ENCODE data around the gene ZSCAN5A. TPM values are rescaled to one million over a fixed set of nuclear protein-coding genes. Genes with fewer than 3 reads are reported as not detected.

The ZSCAN5A gene, protein sequence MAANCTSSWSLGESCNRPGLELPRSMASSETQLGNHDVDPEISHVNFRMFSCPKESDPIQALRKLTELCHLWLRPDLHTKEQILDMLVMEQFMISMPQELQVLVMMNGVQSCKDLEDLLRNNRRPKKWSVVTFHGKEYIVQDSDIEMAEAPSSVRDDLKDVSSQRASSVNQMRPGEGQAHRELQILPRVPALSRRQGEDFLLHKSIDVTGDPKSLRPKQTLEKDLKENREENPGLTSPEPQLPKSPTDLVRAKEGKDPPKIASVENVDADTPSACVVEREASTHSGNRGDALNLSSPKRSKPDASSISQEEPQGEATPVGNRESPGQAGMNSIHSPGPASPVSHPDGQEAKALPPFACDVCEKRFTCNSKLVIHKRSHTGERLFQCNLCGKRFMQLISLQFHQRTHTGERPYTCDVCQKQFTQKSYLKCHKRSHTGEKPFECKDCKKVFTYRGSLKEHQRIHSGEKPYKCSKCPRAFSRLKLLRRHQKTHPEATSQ
- 1.4 and 5.4 TPM in 2 replicates for total RNA-seq

DNA sequence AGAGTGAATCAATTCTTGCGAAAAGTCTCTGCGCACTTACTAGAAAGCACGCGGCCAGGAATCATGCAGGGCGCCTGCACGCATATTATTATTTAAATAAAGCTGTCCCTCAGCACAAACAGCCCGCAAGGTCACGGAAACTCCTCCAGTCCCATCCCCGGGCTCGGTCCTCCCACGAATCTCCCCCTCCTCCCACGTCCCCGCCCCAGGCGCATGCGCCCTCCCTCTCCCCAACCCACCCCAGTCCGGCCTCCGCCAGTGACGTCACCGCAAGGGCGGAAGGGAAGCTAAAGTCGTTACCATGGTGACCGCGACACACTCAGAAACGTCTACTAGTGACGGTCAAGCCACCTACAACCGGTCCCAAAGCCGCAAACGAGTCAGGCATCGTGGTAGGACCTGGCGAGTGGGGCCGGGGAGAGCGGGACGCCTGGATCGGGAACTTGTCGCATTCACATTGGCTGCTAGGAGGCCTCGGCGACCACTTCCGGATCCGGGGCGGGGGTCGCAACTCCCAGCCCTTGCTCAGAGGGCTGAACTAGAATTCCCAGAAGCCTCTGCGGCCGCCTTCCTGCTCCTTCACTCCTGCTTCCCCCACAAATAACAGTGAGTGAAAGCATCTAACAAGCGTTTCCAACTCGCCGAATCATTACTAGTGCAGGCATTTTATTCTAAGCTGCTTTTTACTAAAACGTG, at the start of gene ZSCAN5A:
TSS of gene ZSCAN5A (minus strand) at position 459 of the 696 bp plus-strand sequence. CDS start 89,793 bp downstream, outside the sequence.
- H3K4me3 ChIP-seq (ENCODE audit: low read depth, low read length): peak within 1 kb of the TSS; percentile 69
- TF ChIP-seq, protein P1, sequence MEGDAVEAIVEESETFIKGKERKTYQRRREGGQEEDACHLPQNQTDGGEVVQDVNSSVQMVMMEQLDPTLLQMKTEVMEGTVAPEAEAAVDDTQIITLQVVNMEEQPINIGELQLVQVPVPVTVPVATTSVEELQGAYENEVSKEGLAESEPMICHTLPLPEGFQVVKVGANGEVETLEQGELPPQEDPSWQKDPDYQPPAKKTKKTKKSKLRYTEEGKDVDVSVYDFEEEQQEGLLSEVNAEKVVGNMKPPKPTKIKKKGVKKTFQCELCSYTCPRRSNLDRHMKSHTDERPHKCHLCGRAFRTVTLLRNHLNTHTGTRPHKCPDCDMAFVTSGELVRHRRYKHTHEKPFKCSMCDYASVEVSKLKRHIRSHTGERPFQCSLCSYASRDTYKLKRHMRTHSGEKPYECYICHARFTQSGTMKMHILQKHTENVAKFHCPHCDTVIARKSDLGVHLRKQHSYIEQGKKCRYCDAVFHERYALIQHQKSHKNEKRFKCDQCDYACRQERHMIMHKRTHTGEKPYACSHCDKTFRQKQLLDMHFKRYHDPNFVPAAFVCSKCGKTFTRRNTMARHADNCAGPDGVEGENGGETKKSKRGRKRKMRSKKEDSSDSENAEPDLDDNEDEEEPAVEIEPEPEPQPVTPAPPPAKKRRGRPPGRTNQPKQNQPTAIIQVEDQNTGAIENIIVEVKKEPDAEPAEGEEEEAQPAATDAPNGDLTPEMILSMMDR (conservative IDR thresholded peaks at IDR 0.05; ENCODE audit: low read depth, low read length): no peak
- DNase-seq (ENCODE audit: low read depth): peak; percentile 51

DNA sequence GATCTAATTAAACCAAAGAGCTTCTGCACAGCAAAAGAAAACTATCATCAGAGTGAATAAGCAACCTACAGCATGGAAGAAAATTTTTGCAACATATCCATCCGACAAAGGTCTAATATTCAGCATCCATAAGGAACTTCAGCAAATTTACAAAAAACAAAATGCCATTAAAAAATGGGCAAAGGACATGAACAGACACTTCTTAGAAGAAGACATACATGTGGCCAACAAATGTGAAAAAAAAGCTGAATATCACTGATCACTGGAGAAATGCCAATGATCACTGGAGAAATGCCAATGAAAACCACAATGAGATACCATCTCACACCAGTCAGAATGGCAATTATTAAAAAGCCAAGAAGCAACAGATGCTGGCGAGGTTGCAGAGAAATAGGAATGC, 46.2 kb upstream of the ZSCAN5A start:
- no peak for DNase-seq (ENCODE audit: low read depth)
- TF ChIP-seq, protein P1 (conservative IDR thresholded peaks at IDR 0.05; ENCODE audit: low read depth, low read length): no peak

DNA sequence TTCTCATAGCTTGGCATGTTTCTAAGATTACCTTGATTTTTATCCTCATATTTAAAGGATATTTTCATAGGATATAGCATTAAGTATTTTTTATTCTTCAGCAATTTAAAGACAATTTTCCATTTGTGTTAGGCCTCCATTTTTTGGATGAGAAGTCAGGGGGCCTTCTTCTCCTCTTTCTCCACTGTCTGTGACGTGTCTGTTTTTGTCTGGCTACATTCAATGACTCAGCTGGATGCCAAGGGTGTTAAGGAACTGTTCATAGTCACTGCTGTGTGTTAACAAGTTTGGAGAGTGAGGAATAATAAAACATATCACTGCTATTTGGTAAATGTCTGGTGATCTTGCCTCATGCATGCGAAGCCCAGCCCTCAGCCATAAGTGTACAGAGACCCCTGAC, 42.3 kb upstream of the ZSCAN5A start:
- DNase-seq (ENCODE audit: low read depth): no peak
- TF ChIP-seq, protein P1 (conservative IDR thresholded peaks at IDR 0.05; ENCODE audit: low read depth, low read length): no peak
- H3K4me3 ChIP-seq (ENCODE audit: low read depth, low read length): no peak overlapping the region

More for the DNA sequence above, 46.2 kb upstream of the ZSCAN5A start:
- H3K4me3 ChIP-seq (ENCODE audit: low read depth, low read length): no peak overlapping the region

DNA sequence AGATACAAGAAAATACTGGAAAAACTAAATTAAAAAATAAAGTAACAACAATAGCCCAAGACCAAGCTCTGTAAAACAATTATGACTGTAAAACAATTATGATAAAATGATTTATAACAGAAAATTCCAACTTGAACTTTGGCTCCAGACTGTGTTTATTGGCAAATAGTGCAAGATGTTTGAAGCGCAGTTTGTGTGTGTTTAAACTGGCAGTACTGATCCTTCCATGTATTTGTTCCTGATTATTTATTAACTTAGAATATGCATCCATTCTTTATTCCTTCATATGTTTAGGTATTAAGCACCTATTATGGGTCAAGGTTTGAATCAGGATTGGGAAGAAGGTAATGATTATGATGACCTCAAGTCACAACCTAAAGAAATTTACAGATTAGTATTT, 40.9 kb upstream of the ZSCAN5A start:
- no peak for DNase-seq (ENCODE audit: low read depth)
- H3K4me3 ChIP-seq (ENCODE audit: low read depth, low read length): no peak overlapping the region
- TF ChIP-seq, protein P1 (conservative IDR thresholded peaks at IDR 0.05; ENCODE audit: low read depth, low read length): no peak

DNA sequence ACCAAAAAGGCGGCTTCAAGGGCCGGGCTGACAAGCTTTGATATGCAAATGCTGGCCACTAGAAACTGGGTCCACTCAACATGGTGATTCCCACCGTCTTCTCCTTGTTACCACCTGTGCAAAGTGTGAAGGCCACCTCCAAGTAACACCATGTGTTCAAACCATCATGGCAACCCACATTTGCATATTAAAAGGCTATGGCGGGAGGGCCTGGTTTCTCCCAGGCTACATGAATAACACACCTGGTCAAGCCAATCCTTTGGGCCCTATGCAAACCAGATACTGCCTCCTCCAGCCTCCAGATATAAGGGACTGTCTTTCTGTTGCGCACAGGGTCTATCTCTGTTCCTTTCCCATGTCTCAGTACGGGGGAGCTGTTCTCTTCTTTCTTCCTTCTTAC, 36.6 kb upstream of the ZSCAN5A start:
- TF ChIP-seq, protein P1 (conservative IDR thresholded peaks at IDR 0.05; ENCODE audit: low read depth, low read length): no peak
- no peak for DNase-seq (ENCODE audit: low read depth)
- H3K4me3 ChIP-seq (ENCODE audit: low read depth, low read length): no peak overlapping the region

DNA sequence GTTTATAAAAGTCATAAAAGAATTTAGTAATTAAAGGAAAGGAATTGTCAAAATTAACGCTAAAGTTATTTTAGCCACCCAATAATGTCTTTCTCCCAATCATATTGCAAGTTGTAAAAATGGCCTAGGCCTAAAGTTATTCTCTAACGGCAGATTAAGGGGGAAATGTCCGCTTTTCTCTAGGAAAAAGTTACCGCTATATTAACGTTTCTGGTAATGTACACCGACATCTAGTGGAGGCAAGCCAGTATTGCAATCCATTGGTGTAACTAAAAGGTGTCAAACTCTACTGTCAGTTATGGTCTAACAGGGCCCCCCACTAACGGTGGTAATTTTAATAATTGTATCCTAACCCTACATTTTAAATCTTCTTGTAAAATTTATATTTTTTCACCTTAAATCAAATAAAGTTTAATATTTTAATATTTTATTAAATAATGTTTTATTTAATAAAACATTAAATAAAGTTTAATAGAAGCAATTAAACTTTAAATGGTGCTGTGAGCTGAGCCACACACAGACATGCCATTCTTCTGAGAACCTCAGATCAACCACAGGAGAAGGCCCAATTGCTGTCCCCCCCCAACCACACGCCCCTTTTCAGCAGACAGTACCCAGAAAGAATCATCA, 35.9 kb upstream of the ZSCAN5A start:
- no peak overlapping the region for H3K4me3 ChIP-seq (ENCODE audit: low read depth, low read length)
- DNase-seq (ENCODE audit: low read depth): no peak
- TF ChIP-seq, protein P1 (conservative IDR thresholded peaks at IDR 0.05; ENCODE audit: low read depth, low read length): peak; percentile 86
